NCI-H2196 treated with DMSO at 0.1 percent for 48 hours (cell line): Measurements from ENCODE around the gene UGT1A5.
"Not testable (repeated sequence)": the region's sequence is repeated elsewhere in the genome, so short reads cannot be mapped to it uniquely, and the experiment has no call there.

Source experiments
- DNase-seq: peaks from one replicate; lab custom pipeline; 2025; ENCODE audit not compliant: unreplicated experiment; lab: John Stamatoyannopoulos, UW

Gene UGT1A5

DNA sequence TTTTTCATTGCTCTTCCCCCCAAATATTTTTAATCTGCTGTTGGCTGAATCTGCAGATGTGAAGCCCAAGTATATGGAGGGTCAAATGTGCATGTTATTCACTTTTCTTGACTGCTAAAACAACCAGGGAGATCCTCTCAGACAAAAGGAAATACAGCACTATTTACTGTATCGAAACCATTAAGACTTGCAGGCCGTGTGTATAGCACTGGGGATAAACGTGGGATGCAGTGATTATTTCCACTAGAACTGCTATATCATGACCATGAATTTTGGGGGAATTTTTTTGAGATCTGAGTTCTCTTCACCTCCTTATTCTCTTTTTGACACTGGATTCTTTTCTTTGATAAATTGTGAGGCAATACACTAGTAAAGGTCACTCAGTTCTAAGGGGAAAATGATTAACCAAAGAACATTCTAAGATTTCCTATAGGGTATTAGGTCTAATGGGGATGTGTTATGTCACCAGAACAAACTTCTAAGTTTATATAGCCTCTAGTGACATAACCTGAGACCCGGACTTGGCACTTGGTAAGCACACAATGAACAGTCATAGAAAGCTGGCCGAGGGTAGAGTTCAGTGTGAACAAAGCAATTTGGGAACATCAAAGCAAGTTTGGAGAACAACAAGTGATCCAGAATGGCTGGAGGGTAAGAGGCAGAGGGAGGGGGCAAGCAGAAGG is 32.5 kb downstream of the UGT1A5 start:
- DNase-seq, result no peak

DNA sequence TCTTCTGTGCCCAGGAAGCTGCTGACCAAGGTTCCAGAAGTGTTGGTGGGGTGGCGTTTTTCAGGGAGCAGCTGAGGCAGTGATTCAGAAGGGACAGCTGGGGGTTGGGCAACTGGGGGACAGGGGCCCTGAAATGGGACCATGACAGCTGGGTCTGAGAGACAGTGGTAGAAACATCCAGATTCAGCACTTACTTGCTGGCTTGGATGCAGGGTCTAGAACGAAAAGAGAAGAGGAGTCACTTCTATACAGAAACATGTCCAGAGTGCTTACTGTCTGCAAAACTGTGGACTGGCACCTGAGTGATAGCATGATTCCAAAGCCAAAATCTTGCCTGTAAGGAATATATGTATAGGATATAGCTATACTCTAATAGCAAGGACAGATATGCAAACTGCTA is 33.1 kb downstream of the UGT1A5 start:
- not testable (repeated sequence) for DNase-seq

DNA sequence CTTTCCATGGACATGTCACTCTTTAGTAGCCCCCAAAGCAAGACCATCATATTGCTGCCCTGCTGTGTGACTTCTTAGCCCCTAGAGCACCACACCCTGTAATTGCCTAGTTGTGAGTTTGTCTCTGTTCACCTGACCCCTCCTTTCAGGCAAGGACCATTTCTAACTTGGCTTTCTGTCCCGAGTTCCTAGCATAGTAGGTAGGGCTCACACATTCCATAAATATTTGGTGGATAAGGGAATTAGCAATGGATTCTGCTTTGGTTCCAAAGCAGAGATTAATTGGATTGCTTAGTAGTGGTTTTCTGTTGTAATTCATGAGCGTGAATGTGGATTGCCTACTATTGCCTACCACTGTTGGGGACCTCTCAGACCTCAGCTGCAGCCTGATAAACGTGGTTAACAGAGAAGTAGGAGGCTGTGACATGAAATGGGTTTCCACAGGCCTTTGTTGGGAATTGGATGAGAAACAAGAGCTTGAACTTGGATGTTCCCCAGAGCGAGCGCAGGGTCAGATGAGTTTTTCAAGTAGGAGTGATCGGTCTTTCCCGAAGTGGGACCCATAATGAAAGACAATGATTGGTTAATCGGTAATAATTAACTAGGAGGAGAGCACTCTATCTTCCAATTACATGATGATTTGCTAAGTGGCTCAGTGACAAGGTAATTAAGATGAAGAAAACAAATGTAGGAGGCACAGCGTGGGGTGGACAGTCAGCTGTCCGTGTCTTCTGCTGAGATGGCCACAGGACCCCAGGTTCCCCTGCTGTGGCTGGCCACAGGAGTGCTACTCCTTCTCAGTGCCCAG is 34.0 kb downstream of the UGT1A5 start:
- no peak for DNase-seq

DNA sequence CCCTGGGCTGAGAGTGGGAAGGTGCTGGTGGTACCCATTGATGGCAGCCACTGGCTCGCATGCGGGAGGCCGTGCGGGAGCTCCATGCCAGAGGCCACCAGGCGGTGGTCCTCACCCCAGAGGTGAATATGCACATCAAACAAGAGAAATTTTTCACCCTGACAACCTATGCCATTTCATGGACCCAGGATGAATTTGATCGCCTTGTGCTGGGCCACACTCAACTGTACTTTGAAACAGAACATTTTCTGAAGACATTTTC is 34.5 kb downstream of the UGT1A5 start:
- no peak for DNase-seq

DNA sequence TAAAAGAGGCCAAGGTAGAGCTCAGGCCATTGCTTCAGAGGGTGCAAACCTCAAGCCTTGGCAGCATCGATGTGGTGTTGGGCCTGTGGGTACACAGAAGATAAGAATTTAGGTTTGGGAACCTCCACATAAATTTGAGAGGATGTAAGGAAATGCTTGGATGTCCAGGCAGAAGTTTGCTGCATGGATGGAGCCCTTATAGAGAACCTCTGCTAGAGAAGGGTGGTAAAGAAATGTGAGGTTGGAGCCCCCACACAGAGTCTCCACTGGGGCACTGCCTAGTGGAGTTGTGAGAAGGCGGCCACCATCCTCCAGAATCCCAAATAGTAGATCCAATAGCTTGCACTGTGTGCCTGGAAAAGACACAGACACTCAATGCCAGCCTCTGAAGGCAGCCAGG is 38.0 kb downstream of the UGT1A5 start:
- DNase-seq, result not testable (repeated sequence)

DNA sequence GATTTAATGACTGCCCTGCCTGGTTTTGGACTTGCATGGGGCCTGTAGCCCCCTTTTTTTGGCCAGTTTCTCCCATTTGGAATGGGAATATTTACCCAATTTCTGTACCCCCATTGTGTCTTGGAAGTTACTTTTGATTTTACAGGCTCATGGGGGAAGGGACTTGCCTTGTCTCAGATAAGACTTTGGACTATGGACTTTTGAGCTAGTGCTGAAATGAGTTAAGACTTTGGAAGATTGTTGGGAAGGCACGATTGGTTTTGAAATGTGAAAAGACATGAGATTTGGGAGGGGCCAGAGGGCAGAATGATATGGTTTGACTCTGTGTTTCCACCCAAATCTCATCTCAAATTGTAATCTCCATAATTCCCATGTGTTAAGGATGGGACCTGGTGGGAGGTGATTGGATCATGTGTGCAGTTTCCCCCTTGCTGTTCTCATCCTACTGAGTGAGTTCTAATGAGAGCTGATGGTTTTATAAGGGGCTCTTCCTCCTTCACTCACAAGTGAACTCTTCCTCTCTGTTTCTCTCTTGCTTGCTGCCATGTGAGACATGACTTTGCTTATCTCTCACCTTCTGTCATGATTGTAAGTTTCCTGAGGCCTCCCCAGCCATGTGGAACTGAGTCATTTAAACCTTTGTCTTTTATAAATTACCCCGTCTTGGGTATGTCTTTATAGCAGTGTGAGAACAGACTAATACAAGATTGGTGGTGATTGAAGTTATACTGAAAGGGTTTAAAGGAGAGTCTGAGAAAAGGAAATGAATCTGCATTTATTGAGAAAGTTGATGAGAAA is 38.7 kb downstream of the UGT1A5 start:
- DNase-seq, result not testable (repeated sequence)

DNA sequence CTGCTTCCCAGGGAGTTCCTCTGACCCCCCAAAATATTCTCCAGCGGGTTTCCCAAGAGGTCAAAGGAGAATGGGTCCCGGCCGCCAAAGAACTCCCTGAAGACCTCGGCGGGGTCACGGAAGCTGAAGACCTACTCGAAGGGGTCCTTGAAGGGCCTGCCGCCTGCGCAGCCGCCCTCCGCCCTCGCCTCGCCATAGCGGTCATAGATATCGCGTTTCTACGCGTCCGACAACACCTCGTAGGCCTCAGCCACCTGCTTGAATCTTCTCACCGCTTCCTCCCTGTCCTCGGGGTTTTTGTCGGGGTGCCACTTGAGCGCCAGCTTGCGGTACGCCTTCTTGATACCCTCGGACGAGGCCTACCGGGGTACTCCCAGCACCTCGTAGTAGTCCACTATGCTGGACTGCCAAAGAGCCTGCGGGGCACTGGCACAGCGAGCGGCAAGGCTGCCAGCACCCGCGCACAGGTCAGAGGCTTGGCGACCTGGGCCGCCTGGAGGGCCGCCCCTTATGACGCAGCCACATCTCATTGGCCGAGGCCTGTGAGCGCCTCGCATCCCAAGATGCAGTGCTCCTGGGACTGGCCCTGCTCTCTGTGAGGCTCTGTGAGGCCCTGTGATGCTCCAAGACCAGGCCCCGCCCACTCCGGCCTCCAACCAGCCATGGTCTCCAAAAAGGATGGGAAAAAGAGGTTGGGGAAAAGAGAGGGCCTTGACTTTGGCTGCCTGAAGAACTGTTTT is 42.3 kb downstream of the UGT1A5 start:
- DNase-seq, result no peak

DNA sequence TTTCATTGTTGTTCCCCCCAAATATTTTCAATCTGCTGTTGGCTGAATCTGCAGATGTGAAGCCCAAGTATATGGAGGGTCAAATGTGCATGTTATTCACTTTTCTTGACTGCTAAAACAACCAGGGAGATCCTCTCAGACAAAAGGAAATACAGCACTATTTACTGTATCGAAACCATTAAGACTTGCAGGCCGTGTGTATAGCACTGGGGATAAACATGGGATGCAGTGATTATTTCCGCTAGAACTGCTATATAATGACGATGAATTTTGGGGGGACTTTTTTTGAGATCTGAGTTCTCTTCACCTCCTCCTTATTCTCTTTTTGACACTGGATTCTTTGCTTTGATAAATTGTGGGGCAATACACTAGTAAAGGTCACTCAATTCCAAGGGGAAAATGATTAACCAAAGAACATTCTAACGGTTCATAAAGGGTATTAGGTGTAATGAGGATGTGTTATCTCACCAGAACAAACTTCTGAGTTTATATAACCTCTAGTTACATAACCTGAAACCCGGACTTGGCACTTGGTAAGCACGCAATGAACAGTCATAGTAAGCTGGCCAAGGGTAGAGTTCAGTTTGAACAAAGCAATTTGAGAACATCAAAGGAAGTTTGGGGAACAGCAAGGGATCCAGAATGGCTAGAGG is 43.8 kb downstream of the UGT1A5 start:
- no peak for DNase-seq

DNA sequence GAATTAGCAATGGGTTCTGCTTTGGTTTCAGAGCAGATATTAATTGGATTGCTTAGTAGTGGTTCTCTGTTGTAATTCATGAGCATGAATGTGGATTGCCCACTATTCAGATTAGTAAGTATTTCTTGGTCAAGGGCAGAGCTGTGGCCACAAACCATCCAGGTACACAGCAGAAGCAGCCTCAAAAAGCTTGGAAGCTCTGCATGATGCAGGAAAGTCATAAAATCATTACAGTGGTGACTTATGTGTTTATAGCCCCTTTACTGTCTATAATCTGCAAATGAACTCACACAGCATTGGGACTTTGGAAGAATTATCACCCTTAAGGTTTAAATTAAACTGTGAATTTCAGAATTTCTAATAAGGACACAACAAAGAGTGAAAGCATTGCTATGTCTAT is 45.4 kb downstream of the UGT1A5 start:
- no peak for DNase-seq

DNA sequence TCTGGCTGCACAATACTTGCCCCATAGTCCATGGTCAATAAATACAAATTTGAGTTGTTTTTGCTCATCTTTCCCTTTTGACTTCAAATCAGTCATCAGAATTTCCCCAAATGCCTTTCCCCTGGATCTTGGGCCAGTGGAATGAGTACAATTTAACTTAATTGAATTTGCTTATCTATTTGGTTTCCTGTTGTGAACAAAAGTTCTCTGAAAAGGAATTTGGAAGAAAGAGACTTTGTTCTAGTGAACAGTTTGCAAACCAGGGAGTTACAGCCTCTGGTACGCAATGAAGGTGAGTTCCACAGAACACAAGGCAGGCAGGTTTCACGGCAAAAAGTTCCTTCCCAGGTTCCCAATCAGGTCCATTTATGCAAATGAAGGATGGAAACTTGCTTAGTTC is 46.1 kb downstream of the UGT1A5 start:
- no peak for DNase-seq

DNA sequence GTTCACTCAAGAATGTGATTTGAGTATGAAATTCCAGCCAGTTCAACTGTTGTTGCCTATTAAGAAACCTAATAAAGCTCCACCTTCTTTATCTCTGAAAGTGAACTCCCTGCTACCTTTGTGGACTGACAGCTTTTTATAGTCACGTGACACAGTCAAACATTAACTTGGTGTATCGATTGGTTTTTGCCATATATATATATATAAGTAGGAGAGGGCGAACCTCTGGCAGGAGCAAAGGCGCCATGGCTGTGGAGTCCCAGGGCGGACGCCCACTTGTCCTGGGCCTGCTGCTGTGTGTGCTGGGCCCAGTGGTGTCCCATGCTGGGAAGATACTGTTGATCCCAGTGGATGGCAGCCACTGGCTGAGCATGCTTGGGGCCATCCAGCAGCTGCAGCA is 47.3 kb downstream of the UGT1A5 start, which contains the start of gene UGT1A1:
TSS of gene UGT1A1 (plus strand) at position 228 of the 400 bp plus-strand sequence. CDS start at position 246, 18 bp downstream.
- DNase-seq, result no peak

DNA sequence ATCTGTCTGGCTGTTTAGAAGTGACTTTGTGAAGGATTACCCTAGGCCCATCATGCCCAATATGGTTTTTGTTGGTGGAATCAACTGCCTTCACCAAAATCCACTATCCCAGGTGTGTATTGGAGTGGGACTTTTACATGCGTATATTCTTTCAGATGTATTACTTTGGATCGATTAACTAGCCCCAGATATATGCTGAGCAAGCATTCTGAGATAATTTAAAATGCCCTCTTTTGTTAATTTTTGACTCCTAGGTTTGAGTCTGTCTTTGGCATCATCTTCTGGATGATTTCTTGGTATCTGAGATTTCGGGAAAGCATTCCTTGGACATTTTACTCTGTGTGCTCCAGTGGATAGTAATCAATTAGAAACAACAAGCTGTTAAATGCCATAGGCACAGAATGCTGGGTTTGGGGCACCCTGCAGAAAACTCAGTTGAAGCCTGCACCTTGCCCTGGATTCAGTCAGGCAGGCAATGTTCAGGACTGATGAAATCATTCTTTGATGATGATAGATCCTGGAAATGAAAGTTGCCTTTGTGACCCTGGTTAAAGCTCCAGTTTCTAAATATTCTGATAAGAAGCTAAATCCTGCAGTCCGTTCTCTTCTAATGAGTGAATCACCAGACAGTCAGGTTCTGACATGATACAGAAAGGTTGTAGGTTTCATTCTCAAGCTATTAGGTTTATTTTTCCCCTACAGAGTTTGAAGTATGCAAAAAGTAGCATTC is 48.5 kb downstream of the UGT1A5 start:
- DNase-seq, result no peak

DNA sequence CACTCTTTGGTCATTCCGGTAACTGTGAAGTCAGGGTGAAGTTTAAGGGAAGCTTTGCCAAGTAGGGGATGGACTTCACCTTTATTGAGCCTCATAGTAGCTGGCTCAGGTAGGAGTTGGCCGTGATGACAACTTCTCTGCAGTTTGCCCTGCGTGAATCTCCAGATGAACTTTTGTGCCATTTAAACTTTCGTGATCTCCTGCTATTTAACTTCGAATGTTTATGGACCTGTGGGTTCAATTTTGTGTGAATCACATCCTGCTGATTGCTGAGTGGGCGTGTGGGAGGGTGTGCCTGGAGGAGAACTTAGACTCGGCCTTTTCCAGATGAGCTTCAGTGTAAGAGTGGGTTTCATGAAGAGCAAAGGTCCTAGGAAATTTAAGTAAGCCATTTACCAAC is 51.6 kb downstream of the UGT1A5 start:
- no peak for DNase-seq

DNA sequence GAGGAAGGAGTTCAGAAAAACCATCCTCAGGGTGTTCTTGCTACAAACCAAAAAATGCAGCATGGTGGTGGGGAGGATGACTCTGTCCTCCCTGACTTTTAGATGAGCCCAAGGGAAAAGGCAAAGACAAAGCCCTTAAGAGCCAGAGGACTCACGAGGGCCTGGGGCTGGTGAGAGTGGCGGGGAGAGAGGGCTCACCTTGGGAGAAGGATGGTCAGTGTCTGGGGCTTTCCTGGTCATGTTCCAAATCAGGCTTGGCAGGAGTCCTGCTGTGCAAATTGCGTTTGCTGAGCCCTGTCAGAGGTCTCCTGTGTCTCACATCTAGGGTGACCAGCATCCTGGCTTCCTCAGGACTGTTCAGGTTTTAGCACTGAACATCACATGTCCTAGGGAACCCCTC is 52.1 kb downstream of the UGT1A5 start:
- DNase-seq, result no peak

DNA sequence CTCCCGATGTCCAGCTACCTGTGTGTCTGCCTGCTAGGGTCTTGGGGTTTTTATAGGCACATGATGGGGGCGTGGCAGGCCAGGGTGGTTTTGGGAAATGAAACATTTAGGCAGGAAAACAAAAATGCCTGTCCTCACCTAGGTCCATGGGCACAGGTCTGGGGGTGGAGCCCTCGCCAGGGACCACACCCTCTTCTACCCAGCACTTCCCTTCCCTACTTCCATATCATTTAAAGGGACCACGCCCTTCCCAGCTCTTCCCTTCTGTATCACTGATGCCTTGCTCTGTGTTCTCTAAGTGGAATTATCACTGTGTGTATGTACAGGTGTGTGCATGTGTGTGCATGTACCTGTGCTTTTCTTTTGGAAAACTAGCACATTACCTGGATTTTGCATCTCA is 53.7 kb downstream of the UGT1A5 start:
- DNase-seq, result no peak

DNA sequence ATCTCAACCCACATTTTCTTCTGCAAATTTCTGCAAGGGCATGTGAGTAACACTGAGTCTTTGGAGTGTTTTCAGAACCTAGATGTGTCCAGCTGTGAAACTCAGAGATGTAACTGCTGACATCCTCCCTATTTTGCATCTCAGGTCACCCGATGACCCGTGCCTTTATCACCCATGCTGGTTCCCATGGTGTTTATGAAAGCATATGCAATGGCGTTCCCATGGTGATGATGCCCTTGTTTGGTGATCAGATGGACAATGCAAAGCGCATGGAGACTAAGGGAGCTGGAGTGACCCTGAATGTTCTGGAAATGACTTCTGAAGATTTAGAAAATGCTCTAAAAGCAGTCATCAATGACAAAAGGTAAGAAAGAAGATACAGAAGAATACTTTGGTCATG is 55.4 kb downstream of the UGT1A5 start:
- no peak for DNase-seq

DNA sequence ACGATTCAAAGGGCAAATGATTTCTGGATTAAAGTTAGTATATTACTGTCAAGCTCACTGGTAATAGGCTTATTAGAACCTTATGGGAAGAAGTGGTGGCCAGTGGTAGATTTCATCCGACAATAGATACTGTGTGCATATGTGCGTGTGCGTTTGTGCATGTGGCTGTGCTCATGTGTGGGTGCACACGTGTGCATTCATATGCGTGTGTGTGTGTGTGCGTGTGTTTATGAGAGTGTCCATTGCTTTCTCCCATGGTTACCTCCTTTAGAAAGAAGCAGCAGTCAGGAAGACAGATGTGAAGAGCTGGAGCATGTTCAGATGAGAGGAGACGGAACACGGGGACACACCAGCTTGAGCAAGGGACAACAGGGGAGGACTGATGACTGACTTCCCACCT is 56.6 kb downstream of the UGT1A5 start:
- DNase-seq, result no peak

DNA sequence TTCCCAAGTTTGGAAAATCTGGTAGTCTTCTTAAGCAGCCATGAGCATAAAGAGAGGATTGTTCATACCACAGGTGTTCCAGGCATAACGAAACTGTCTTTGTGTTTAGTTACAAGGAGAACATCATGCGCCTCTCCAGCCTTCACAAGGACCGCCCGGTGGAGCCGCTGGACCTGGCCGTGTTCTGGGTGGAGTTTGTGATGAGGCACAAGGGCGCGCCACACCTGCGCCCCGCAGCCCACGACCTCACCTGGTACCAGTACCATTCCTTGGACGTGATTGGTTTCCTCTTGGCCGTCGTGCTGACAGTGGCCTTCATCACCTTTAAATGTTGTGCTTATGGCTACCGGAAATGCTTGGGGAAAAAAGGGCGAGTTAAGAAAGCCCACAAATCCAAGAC is 59.4 kb downstream of the UGT1A5 start:
- DNase-seq, result no peak

DNA sequence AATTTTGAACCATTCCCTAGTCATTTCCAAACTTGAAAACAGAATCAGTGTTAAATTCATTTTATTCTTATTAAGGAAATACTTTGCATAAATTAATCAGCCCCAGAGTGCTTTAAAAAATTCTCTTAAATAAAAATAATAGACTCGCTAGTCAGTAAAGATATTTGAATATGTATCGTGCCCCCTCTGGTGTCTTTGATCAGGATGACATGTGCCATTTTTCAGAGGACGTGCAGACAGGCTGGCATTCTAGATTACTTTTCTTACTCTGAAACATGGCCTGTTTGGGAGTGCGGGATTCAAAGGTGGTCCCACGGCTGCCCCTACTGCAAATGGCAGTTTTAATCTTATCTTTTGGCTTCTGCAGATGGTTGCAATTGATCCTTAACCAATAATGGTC is 59.9 kb downstream of the UGT1A5 start:
- DNase-seq, result no peak

DNA sequence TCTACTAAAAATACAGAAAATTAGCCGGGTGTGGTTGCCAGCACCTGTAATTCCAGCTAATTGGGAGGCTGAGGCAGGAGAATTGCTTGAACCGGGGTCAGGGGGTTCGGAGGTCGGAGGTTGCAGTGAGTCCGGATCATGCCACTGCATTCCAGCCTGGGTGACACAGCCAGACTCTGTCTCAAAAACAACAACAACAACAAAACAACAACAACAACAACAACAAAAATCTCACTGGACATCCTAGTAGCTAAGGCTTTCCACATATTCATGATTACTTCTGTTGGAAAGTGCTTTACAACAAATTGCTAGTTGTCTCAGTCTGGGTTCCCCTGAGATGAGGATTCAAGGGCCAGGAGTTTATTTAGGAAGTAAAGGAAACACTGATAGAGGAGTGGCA is 61.1 kb downstream of the UGT1A5 start:
- no peak for DNase-seq
